ENCODE data around the gene CIC.

The CIC gene

DNA sequence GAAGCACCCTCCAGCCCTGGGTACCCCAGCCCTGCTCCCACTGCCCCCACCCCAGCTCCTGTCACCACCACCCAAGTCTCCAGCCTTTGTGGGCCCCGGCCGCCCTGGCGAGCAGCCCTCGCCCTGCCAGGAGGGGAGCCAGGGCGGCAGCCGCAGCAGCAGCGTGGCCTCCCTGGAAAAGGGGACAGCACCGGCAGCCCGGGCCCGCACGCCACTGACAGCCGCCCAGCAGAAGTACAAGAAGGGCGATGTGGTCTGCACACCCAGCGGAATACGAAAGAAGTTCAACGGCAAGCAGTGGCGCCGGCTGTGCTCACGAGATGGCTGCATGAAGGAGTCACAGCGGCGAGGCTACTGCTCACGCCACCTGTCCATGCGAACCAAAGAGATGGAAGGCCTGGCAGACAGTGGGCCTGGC lies 3.9 kb downstream of the CIC start:
- DNase-seq (ENCODE audit: insufficient read length, low spot score) = no peak
- FAIRE-seq = no peak
- TF ChIP-seq POLR2A (IDR thresholded peaks at IDR 0.05; ENCODE audit: low read depth, low read length) = no peak

DNA sequence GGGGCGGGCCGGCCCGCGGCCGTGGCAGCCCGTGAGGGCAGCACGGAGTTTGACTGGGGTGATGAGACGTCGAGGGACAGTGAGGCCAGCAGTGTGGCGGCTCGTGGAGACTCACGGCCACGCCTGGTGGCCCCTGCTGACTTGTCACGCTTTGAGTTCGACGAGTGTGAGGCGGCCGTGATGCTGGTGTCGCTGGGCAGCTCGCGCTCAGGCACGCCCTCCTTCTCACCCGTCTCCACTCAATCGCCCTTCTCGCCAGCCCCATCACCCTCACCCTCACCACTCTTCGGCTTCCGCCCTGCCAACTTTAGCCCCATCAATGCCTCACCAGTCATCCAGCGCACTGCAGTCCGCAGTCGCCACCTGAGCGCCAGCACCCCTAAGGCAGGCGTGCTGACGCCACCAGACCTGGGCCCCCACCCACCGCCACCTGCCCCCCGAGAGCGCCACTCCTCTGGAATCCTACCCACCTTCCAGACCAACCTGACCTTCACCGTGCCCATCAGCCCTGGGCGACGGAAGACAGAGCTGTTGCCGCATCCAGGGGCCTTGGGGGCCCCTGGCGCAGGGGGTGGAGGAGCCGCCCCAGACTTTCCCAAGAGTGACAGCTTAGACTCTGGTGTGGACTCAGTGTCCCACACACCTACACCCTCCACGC lies 4.5 kb downstream of the CIC start:
- DNase-seq (ENCODE audit: insufficient read length, low spot score) (no peak), FAIRE-seq (no peak)
- no peak for TF ChIP-seq POLR2A (IDR thresholded peaks at IDR 0.05; ENCODE audit: low read depth, low read length)

DNA sequence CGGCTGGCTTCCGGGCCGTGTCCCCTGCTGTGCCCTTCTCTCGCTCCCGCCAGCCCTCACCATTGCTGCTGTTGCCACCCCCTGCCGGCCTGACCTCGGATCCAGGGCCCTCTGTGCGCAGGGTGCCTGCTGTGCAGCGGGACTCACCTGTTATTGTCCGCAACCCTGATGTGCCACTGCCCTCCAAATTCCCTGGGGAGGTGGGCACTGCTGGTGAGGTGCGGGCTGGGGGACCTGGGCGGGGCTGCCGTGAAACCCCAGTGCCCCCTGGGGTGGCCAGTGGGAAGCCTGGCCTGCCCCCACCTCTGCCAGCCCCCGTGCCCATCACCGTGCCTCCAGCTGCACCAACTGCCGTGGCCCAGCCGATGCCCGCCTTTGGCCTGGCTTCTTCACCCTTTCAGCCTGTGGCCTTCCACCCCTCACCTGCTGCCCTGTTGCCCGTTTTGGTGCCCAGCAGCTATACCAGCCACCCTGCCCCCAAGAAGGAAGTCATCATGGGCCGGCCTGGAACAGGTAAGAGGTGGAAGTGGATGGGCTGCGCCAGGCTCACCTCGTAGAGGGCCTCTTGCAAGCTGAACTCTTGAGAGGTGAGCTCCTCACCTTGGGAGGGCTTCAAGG lies 5.1 kb downstream of the CIC start:
- FAIRE-seq (no peak), DNase-seq (ENCODE audit: insufficient read length, low spot score) (no peak)
- TF ChIP-seq POLR2A (IDR thresholded peaks at IDR 0.05; ENCODE audit: low read depth, low read length) = no peak

DNA sequence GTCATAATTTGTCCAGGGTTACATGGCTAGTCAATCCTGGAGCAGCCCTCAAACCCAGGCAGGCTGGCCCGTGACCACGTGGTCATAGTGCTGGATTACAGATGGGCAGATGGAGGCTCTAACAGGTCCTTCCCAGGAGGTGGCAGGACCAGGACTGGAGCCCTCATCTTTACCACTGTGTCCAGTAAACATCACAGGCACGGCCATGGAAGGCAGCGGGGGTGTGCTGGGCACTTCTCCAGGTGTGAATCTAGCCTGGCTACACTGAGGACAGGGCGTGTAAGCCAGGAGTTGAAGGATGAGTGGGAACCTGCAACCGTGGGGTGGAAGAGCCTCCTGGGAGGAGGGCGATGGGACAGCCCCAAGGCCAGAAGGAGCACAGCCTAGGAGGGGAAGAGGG lies 6.1 kb downstream of the CIC start:
- TF ChIP-seq POLR2A (IDR thresholded peaks at IDR 0.05; ENCODE audit: low read depth, low read length) = no peak
- FAIRE-seq = no peak

DNA sequence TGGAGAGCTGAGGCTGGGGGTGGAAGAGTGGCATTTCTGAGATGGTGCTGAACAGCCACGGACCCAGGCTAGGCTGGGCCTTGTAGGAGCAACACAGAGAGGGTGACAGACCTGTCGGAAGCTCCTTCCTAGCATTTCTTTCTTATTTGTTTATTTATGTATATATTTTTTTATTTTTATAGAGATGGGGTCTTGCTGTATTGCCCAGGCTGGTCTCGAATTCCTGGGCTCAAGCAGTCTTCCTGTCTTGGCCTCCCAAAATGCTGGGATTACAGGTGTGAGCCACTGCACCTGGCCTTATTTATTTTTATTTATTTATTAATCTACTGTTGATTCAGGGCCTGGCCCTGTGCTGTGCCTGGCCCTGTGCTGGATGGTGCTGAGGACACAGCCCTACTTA lies 6.5 kb downstream of the CIC start:
- TF ChIP-seq POLR2A (IDR thresholded peaks at IDR 0.05; ENCODE audit: low read depth, low read length) = no peak
- FAIRE-seq (no peak), DNase-seq (ENCODE audit: insufficient read length, low spot score) (no peak)

More for the DNA sequence above, 6.1 kb downstream of the CIC start:
- DNase-seq (ENCODE audit: insufficient read length, low spot score) = no peak

DNA sequence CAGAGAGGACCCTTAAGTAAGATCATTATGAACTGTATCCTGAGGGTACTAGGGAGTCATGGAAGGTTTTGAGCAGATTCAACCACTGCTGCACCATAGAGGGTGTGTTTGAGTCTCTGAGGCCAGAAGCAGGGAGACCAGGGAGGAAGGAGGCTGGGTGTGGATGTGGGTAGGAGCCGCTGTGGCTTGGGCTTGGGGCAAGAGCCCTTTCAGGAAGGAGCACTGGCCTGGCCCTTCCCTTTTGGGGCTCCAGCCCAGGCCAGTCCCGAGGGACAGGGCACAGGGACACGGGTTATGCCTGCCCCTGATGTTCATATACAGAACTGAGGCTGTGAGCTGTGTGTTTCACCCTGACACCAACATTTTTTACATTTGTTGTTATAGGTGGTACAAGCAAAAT lies 7.2 kb downstream of the CIC start:
- DNase-seq (ENCODE audit: insufficient read length, low spot score) (no peak), FAIRE-seq (no peak)
- TF ChIP-seq POLR2A (IDR thresholded peaks at IDR 0.05; ENCODE audit: low read depth, low read length) = no peak

DNA sequence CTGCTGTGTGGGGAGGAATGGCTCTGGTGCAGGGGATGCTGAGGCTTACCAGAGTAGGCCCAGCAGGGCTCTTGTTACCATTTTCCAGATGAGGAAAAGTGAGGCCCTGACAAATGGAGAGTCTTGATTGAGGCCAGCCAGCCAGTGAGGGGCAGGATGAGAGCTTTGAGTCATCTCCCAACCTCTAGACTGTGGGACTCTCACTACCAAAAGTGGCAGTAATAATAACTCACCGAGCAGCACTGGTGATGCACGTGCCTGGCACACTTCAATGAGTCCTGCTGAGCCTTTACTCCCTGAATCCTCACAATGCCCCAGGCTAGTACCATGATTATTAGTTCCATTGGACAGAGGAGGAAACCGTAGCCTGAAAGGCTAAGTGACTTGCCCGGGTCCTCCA lies 7.8 kb downstream of the CIC start:
- DNase-seq (ENCODE audit: insufficient read length, low spot score) (no peak), FAIRE-seq (no peak)
- no peak for TF ChIP-seq POLR2A (IDR thresholded peaks at IDR 0.05; ENCODE audit: low read depth, low read length)

DNA sequence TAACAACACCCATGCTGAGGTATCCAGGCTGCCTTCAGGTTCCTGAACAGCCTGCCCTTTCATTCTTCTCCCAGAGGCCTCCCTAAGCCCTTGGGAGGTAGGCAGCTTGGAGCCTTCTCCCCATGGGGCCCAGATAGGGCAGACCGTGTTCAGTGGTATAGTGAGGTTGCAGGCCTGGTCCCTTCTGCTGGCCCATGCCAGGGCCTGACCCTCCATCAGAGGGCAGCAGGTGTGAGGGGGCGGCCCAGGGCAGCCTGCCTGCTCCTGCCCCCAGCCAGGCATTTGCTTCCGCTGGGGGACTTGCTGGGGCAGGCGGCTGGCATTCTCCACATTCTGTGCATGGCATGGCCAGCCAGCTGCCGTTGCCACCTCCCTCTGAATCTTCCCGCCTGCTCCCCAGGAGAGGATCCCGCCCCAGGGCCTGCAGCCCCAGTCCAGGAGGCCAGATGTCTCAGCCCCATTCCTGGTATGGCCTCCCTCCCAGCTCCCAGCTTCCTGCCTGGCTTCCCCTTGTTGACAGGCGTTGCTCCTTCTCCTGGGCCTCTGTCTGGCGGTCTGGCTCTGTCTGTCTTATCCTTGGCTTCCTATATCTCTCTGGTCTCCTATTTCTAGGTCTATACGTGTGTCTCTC lies 8.9 kb downstream of the CIC start:
- peak; percentile 82 for DNase-seq (ENCODE audit: insufficient read length, low spot score)
- no peak for FAIRE-seq
- no peak; the same call in 1 of the 2 replicates for TF ChIP-seq POLR2A (IDR thresholded peaks at IDR 0.05; ENCODE audit: low read depth, low read length)

DNA sequence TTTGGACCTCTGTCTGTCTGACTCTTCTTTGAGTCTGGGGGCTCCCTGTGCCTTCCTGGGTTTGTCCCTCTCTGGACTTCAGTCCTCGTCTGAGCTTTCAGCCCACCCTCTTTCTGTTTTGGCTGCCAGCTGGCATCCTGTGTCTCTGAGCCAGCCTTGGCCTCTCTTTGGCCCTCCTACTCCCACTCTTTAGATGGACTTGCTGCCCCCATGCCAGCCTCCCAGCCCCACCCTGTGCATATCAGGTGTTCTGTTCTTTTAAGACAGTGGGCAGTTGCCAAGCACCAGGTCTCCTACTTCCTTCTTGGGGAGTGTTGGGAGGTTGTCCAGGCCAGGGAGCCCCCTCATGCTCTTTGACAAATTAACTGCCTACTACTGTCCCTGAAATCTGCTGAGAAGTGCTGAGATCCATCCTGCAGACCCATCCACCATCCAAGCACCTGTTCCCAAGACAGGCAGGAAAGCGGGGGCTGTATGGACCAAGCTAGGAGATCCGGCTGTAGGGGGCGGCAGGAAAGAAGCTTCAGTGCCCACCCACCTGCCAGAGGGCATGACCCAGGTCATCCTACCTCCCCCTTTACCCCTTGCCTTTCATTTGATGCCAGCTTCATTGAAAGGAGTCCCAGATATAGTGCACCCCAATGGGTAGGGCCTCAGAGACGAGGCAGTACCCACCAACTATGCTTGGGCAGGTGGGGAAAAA lies 9.6 kb downstream of the CIC start:
- FAIRE-seq (no peak), DNase-seq (ENCODE audit: insufficient read length, low spot score) (no peak)
- TF ChIP-seq POLR2A (IDR thresholded peaks at IDR 0.05; ENCODE audit: low read depth, low read length) = no peak

DNA sequence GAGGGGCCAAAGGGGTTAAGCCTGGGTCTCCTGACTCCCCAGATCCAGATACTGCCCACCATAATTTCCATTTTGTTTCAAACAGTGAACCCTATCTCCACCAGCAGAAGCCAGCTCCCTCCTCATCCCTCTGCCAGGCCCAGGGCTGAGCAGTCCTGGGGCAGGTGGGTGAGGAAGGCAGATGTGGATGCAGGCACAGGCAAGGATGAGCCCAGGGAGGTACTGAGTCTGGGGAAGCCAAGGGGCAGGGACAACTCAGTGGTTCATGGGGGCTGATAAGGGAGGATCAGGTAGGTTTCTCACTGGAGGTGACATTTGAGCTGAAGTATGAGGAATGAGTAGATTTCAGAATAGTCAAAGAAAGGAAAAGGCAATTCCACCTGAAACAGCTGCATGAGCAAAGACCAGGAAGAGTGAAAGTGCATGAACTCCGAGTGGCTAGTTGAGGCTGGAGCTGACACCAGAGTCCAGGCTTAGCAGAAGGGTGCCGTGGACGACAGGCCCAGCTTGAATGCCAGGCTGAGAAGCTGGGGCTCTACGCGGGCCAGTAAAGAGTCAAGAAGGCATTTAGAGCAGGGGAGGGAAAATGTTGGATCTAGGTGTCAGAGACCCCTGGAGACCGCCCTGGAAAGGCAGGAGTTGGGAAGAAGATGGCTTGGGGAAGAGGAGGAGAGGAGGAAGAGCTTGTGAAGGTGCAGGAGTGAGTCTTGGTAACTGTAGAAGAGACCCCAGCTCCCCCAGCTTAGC lies 10.3 kb downstream of the CIC start:
- DNase-seq (ENCODE audit: insufficient read length, low spot score) (no peak), FAIRE-seq (no peak)
- peak; percentile 4; the same call in 1 of the 2 replicates for TF ChIP-seq POLR2A (IDR thresholded peaks at IDR 0.05; ENCODE audit: low read depth, low read length)

DNA sequence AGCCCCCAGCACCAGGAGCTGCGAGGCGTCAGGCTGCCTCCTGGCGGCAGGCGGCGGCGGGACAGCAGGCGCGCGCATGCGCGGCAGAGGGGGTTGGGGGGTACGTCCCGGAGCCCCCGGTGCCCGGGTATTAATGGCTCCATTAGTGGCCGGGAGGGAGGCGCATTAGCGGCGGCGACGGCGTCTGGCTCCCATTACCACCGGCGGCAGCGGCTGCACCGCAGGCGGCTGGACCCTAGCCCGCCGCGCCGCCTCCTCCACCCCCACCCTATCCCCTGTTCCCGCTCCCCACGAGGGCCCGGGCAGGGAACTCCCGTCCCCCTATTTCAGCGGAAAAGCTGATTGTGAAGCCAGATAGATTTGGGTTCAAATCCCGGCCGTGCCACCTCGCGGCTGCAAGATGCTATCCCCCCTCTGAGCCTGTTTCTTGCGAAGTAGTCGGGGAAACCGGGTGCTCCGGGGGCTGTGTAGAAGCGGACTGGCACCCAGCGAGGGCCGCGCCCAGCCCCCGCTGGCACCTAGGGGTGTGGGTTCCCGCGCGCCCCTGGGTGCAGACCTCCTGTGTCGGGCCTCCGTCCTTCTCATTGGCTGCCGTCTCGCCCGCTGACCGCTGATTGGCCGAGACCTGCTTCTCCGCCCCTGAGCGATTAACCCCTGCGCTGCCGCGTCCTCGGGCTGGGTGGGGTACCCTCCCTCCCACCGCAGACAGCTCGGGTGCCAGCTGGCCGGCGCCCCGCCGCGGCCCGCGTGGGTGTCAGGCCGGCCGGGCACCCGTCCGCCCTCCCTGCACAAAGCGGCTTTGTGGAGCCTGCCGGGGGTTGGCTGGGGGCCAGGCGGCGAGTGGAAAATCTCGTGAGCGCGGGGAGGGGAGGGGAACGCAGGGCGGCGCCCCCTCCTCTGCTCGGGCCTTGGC lies 11.1 kb downstream of the CIC start:
- TF ChIP-seq POLR2A (IDR thresholded peaks at IDR 0.05; ENCODE audit: low read depth, low read length) = peak; percentile 59
- DNase-seq (ENCODE audit: insufficient read length, low spot score) (peak; percentile 99), FAIRE-seq (no peak)

DNA sequence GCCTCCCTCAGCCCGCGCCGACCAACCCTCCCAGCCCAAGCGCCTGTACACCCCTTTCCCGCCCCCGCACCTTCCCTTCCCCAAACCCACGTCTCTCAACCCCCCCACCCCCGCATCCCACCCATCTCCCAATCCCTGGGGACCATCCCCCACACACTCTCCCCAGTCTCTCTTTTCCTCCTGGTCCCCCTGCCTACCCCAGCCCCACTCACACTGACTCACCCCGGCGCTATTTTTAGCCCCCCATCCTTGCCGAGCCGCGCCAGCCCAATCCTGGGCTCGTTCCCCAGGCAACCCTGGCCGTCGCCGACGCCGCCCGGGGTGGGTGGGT lies 11.7 kb downstream of the CIC start:
- FAIRE-seq = no peak
- DNase-seq (ENCODE audit: insufficient read length, low spot score) = peak; percentile 82
- no peak for TF ChIP-seq POLR2A (IDR thresholded peaks at IDR 0.05; ENCODE audit: low read depth, low read length)
